ENCODE results near the gene NKX2-8. TPM values are rescaled to one million over a fixed set of nuclear protein-coding genes. Genes with fewer than 3 reads are reported as not detected.

The NKX2-8 gene
- total RNA-seq: not detected in 2 replicates

GRCh38 chr14:36582011-36582873 lies at the start of gene NKX2-8:
NKX2-8 (minus strand) TSS chr14:36582614; CDS start chr14:36582389, 225 bp downstream.
- intact Hi-C loops (cut with micrococcal nuclease): loop anchor here (2.0 to 10.0 kb wide), 2 partner anchors 73 to 1633 kb away; no protein-coding TSS in a partner anchor

GRCh38 chr14:36627981-36628380 lies 45.6 kb upstream of the NKX2-8 start:
- intact Hi-C loops (cut with micrococcal nuclease): no loop called here

- intact Hi-C loops (cut with micrococcal nuclease): no loop called here
Observed at GRCh38 chr14:36626151-36626550, 43.7 kb upstream of the NKX2-8 start.

GRCh38 chr14:36625436-36625835 lies 43.0 kb upstream of the NKX2-8 start:
- intact Hi-C loops (cut with micrococcal nuclease): no loop called here

- intact Hi-C loops (cut with micrococcal nuclease): no loop called here
Observed at GRCh38 chr14:36625014-36625413, 42.6 kb upstream of the NKX2-8 start.

GRCh38 chr14:36619853-36620252 lies 37.4 kb upstream of the NKX2-8 start:
- intact Hi-C loops (cut with micrococcal nuclease): no loop called here

GRCh38 chr14:36619131-36619530 lies 36.7 kb upstream of the NKX2-8 start:
- intact Hi-C loops (cut with micrococcal nuclease): no loop called here

GRCh38 chr14:36618641-36619040 lies 36.2 kb upstream of the NKX2-8 start:
- intact Hi-C loops (cut with micrococcal nuclease): no loop called here

GRCh38 chr14:36617824-36618223 lies 35.4 kb upstream of the NKX2-8 start:
- intact Hi-C loops (cut with micrococcal nuclease): no loop called here

- intact Hi-C loops (cut with micrococcal nuclease): loop anchor here (2.0 to 10.0 kb wide), 2 partner anchors 53 to 541 kb away; no protein-coding TSS in a partner anchor
Observed at GRCh38 chr14:36605506-36605857, 23.1 kb upstream of the NKX2-8 start.

- intact Hi-C loops (cut with micrococcal nuclease): loop anchor here (2.0 to 10.0 kb wide), 2 partner anchors 52 to 540 kb away; no protein-coding TSS in a partner anchor
Observed at GRCh38 chr14:36604757-36605505, 22.5 kb upstream of the NKX2-8 start.

GRCh38 chr14:36600431-36600830 lies 18.0 kb upstream of the NKX2-8 start:
- intact Hi-C loops (cut with micrococcal nuclease): loop anchor here (10.0 kb wide), 1 partner anchor 536 kb away; no protein-coding TSS in a partner anchor

- intact Hi-C loops (cut with micrococcal nuclease): no loop called here
Observed at GRCh38 chr14:36591482-36591881, 9.1 kb upstream of the NKX2-8 start.

GRCh38 chr14:36588788-36589187 lies 6.4 kb upstream of the NKX2-8 start:
- intact Hi-C loops (cut with micrococcal nuclease): loop anchor here (10.0 kb wide), 1 partner anchor 1626 kb away; no protein-coding TSS in a partner anchor

- intact Hi-C loops (cut with micrococcal nuclease): loop anchor here (10.0 kb wide), 1 partner anchor 1627 kb away; no protein-coding TSS in a partner anchor
Observed at GRCh38 chr14:36588119-36588518, 5.7 kb upstream of the NKX2-8 start.

- intact Hi-C loops (cut with micrococcal nuclease): loop anchor here (10.0 kb wide), 1 partner anchor 1630 kb away; no protein-coding TSS in a partner anchor
Observed at GRCh38 chr14:36585100-36585499, 2.7 kb upstream of the NKX2-8 start.

GRCh38 chr14:36583893-36584811 lies 1.7 kb upstream of the NKX2-8 start:
- intact Hi-C loops (cut with micrococcal nuclease): loop anchor here (2.0 to 10.0 kb wide), 2 partner anchors 71 to 1631 kb away; no protein-coding TSS in a partner anchor

GRCh38 chr14:36583242-36583892 lies 953 bp upstream of the NKX2-8 start:
- intact Hi-C loops (cut with micrococcal nuclease): loop anchor here (2.0 to 10.0 kb wide), 2 partner anchors 71 to 1631 kb away; no protein-coding TSS in a partner anchor

- intact Hi-C loops (cut with micrococcal nuclease): loop anchor here (2.0 to 10.0 kb wide), 2 partner anchors 72 to 1632 kb away; no protein-coding TSS in a partner anchor
Observed at GRCh38 chr14:36582874-36583241, 444 bp upstream of the NKX2-8 start.
